HG02623 (cell line): ENCODE measurements around the gene SLC39A2.
"Not testable (repeated sequence)": the region's sequence is repeated elsewhere in the genome, so short reads cannot be mapped to it uniquely, and the experiment has no call there.

Experiments used
- ATAC-seq: cut with Tn5 transposase; IDR thresholded peaks from one replicate; pipeline ENCODE4 v1.9.1; 2021; ENCODE audit warnings: moderate library complexity; ENCODE audit not compliant: unreplicated experiment

Gene SLC39A2

DNA sequence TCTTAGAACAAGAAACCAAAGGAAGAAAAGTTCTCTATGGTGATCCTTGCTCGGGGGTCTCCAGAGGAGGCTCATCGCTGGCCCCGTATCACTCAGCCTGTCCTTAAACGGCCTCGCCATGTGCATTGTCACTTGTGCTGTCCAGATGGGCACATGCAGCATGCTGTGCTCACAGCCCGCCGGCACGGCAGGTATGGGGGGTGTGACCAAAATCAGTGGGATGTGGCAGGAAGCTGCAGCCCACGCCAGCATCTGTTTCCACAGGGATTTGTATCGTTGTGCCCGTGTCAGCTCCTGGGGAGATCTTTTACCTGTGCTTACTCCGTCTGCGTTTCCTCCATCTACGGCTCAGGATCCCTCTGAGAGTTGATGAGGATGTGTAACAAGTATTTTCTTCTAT, 2.6 kb upstream of the SLC39A2 start:
- ATAC-seq: no peak

DNA sequence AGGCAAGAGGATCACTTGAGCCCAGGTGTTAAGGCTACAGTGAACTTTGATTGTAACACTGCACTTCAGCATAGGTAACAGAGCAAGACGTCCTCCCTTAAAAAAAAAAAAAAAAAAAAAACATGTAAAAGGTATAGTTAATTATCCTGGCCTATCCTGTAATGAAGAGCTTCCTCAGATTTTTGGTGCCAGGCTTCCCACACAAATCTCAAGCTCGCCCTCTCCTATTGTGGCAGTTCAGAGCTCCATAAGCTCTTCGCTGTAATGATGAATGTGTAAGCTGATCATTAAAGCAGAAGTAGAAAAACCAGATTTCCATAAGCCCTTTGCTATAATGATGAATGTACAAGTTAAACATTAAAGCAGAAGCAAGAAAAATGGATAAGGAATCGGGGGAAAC, 2.0 kb upstream of the SLC39A2 start:
- ATAC-seq: no peak

DNA sequence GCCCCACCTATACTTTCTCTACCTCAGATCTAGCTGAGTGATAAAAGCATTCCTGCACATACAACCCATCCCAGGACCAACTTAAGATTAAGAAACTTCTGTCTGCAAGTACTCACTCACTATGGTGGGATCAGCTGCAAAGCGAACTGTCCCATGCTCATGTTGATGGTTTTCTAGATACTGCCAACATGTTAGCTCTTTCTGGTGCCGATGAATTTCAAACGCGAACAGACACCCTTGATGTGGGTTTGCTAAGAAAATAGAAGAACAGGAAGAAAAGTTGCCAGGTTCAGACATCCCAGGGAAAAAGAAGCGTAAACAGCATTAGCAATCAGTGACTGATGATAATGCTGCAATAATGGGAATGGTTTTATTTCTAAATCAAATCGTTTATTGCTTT, 1.5 kb upstream of the SLC39A2 start:
- ATAC-seq: no peak

DNA sequence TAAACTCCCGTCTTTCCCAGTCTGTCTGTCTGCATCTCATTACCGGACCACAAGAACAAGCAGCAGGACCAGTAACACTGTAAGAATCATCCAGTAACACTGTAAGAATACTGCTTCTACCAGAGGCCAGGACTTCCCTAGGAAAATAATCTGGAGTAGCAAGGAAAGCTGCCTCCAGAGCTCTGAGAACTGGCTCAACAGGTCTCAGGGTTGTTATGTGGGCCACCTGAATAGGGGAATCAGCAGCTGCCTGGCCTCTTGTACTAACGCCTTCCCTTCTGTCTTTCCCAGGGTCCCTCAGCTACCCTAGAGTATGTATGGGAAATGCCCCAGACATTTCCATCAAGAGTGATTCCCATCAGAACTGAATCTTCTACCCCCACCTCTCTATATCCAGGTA, 954 bp upstream of the SLC39A2 start:
- ATAC-seq: no peak

DNA sequence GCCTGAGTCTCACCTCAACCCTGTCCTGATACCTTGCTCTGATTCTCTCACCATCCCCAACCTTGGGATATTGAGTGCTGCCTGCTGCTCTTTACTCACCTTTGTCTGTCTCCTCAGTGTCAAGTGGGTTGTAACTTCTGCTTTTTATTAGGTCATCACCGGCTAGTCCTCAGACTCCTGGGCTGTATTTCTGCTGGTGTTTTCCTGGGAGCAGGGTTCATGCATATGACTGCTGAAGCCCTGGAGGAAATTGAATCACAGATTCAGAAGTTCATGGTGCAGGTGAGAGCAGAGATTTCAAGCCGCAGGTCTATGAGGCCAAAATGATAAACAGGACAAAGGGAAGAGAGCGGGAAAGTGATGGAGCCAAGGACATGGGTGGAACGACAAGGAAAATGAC, 498 bp downstream of the SLC39A2 start:
- no peak for ATAC-seq

DNA sequence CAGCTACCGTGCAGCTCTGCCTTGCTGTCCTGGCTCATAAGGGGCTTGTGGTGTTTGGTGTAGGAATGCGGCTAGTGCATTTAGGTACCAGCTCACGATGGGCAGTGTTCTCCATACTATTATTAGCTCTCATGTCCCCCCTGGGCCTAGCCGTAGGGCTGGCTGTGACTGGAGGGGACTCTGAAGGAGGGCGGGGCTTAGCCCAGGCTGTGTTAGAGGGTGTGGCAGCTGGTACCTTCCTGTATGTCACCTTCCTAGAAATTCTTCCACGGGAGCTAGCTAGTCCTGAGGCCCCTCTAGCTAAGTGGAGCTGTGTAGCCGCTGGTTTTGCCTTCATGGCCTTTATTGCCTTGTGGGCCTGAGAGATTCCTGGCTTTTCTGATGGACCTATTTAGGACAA, 2.1 kb downstream of the SLC39A2 start:
- ATAC-seq: no peak

DNA sequence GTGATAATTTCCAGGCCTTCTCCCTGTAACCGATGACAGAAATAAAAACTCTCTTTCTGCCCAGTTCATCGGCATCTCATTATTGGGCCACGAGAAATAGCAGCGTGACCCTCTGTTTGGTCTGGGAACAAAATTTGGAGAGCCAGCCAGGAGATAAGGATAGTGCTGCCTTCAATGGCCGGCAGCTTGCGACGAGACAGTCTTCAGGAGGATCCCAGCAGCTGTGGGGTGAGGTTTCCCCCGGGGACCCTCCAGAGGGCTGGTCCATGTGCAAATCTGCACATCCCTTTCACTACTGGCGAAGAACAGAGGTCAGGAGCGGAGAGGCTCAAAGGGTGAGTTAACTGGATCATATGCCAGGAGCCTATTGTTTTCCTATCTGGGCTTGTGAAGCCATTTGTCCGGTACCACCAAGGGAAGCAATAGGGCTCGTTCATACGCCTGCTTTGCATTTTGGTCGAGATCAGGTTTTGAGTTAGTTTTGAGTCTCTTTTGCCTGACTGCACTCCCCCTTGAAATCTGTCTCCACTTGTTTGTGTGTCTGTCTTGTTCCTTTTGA, 4.8 kb downstream of the SLC39A2 start:
- no peak for ATAC-seq

DNA sequence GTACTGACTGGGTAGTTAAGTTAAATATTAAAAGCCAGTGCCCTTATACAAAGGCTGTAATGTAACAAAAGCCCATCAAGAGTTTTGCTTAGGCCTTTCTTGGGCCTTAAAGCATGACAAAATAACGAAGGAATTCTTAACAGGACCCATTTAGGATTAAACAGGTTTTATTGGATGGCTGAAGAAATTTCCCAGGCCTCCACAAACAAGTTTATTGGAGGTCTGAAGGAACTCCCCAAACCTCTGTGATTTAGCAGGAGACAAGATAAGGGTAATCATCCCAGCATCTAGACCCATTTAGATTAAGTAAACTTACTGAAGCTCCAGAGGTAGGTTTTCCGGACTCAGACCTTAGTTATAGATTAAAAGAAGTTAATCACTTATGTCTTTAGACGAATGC, 10.6 kb downstream of the SLC39A2 start:
- not testable (repeated sequence) for ATAC-seq

DNA sequence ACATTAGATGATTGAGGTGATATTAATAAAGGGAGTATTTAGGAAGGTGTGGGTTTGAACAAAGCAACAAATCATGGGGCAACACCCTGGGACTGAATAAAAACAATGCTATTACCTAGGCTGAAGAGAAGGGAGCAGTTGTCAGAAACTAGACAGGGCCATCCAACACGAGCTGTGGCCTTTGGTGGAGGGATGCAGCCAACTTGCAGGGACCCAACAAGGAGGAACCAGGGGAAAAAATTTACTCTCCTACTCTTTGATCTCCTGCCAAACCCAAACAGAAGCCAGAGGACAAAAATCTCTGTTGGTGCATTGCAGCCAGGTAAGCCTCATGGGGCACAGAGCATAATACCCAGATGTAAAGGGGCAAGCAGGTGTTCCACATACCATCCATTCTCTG, 12.0 kb downstream of the SLC39A2 start:
- no peak for ATAC-seq

DNA sequence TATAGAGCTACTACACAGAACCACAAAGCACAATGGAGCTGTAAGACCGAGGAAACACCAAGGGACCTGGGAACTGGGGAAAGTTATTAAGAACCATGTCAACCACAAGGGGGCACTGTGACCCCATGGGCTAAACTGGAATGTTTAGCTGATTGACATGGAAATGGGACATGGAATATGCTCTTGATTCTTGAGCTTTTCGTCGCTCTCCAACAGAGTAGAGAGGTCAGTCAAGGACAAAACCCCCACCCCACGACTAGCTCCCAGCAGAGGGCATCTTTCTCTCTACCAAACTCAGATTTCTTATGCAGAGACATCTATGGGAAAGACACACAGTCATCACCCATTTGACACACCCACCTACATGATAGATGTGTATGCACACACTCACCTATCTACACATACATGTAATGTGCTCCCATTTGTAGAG, 15.7 kb downstream of the SLC39A2 start:
- no peak for ATAC-seq

DNA sequence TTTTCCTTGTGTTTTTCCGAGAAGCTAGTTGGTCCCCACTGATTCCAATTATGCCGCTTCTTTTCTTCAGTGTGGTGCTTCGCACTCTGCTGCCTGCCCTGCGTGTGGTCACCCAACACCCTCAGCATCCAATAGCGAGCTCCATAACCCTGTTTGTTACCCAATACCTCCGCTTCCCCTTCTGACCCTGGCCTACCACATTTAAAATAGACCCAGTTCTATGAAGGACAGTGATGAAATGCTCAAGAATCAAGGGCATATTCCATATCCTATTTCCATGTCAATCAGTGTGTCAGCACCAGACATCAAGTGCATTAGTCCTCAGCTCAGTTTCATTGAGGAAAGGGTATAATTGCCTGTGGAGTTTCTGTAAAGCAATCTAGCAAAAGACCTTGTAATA, 16.2 kb downstream of the SLC39A2 start:
- ATAC-seq: no peak

DNA sequence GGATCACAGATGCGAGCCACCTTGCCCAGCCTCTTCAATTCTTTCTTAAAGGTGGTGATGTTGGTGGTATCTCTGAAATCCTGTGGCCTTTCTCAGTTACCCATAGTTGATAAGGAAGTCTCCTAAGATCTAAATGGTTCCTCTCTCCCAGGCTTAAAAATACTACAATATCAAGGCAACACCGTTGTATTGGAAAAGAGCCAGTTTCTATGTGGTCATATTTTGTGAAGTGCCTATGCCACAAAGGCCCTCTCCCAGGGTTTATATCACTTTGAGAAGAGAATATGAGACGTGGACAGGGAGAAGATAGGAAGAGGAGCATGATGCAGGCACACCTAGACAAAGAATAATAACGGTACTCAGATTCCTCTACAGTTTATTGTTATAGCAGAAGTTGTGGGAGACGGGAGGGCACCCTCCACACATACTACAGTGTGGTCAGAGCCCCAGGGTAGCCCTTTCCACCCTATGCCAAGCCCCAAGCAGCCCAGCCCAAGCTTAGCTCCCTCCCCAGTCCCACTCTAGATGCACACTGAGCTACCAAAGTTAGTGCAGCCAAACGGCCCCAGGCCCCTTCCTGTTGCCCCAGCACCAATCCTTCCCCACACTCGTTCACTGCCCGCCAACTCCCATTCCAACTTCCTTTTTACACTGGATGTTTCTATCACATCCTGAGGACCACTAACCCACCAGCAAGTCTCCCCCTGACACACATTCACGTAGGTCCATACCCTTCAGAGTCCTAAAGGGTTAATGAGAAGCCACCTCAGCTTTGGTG, 17.5 kb downstream of the SLC39A2 start:
- no peak for ATAC-seq

DNA sequence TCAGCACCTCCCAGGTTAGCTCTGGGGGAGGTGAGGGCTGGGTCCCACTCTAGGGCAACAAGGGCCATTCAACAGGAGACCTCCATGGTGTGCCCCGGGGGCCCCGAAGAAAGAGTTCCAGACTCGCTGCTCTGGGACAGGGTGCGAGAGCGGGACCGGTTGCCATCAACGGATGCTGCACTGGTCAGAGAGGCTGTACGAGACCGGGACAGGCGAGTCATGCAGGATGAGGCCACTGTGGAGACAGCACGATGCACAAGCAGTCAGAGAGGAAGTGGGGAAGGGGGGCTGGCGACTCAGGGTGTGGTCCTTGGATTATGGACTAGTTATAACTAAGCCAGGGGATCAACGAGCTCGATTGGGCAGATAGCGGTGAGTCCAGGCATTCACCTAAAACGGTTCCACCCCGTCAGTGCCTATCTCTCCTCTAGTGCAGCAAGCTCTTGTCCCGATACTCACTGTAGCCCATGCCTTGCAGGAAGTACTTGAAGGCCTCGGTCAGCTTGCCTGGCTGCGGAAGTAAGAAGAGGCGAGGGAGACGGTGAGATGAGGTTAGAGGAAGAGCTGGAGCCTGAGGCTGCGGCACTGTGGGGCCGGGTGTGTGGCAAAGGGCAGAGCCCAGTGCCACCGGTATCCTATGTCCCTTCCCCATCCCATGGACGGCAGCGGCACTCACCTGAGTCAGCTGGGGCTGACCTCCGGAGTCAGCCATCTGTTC, 18.6 kb downstream of the SLC39A2 start:
- no peak for ATAC-seq

DNA sequence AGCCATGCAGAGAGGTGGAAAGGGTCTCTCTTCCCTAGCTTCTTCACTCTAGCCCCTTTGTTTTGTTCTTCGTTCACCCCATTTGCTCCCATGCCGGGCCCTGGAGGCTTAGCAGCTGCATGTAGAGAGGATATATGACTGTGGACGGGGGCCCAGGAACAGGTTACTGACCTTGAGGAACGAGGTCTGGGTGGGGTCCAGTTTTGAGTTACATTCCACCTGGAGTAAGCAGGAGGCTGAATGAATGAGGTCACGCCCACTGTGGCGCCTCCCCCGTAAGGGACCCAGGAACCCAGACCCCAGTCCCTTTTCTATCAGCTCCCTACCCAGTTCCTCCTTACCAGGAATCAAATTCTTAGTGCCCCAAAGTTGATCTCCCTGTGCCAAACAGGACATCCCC, 19.2 kb downstream of the SLC39A2 start:
- ATAC-seq: no peak

DNA sequence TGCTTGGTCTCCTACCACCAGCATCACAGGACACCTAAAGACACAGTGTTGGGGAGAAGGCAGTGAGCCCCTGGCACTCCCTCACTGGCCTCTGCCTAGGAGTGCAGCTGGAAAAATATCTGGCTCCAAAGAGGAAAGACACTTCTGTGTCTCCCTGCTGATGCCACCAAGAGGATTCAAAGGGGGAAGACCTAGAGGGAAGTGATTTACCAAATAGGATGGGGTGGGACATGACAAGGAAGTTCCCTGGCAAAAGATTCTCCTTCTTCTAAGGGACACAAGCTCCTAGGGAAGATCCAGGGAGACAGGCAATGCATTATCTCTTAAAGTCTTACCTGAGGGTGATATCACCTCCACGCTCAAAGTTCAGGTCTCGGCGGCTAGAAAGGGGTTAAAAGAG, 19.7 kb downstream of the SLC39A2 start:
- no peak for ATAC-seq

DNA sequence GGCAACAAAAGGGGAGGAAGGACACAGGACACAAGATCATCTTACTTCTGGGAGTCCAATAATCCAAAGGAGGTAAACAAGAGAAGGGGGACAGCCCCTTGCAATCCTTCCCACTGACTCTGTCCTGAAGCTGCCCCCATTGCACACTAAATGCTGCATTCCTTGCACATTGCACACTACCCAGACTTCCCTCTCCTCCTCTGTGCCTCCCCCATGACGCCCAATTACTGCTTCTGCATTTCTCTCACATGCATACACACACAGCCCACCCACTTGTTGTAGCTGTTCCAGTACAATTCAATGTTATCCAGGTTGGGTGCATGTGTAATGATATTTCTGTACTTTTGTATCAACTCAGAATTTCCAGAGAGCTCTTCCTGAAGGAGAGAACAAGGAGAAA, 20.3 kb downstream of the SLC39A2 start:
- no peak for ATAC-seq

DNA sequence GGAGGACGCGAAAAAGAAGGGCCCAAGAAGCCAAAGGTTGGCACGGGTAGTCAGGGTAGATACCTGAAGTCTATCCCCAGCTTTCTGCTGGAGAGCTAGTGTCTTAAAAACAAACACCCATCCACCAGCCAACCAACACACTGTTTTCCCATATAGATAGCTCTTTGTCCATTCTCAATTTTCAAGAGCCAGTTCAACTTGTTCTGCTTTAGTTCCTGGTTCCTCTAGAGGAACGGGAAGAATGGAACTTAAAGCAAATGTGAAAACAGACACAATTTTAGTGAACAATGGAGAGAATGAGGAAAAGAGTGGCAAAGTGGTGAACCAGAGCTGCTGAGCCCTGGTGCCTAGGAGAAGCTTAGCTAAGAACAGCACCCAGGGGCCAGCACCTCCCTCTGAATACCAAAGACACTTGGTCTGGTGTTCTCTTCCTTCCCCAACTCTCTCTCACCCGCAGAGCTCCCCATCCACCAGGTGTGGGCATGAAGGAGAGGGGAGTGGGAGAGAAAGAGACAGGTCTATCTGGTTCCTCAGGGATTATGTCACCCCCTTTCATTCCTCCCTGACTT, 22.0 kb downstream of the SLC39A2 start:
- no peak for ATAC-seq

DNA sequence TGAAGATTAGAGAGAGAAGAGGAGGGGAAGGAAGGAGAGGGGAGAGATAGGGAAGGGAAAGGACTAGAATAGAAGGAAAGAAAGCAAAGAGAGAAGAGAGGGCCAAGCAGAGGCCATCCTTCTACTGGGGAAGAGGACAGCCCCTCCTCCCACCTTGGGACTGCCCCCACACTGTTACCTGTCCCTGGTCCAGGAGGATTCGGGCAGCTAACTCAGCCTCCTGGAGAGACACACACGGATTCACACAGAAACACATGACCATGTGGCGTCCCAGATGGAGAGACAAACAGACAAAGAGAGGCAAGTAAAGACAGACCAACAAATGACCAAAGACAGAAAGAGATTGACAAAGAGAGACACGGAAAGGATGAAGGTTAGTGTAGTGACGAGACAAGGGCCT, 23.6 kb downstream of the SLC39A2 start:
- no peak for ATAC-seq

DNA sequence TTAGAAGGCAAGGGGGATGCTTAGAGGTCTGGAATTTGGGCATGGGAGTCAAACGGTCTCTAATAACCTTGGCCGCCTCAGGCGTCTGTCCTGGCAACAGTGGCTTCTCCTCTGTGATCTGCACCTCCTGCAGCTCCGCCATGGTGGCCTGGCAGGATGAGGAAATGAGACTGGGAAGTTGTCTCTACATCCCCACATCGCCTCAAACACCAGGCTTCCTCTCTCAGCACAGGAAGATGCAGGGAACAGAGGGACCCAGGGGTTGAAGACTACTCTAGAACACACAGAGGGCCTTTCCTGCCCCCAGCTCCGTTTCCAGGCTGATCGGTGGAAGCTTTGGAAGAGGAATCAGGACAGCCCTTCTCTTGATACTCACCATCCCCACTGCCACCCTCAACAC, 24.1 kb downstream of the SLC39A2 start:
- no peak for ATAC-seq

DNA sequence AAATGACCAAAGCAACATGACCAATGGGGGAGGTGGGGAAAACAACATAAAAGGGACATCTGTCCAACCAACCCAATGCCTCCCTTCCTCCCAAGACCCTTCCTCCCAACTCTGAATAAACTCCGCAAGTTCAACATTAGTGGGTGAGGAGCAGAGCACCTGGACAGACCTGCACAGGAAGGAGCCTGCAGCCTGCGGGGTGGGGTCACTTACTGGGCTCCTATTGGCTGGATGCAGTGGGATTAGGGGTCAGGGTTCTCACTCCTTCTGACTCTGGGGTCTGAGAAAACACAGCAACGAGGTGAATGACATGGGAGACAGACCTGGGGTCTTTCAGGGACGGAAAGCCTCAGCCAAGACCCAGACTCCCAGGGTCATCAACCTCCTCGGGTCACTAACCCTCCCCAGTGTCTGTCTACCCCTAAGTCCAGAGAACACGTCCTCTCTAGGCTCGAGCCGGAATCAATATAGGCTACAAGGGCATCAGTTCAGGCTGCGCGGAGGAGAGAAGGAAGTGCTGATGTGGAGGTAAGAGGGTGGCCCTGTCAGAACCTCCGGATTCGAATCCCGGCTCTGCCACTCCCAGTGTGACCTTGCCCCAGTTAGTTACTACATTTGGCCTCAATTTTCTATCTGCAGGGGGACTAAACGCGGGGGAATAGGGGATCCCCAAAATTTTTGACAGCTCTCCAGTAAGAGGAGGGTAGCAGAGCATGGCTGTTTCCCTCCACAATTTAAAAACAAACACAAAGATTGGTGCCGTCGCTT, 24.9 kb downstream of the SLC39A2 start:
- no peak for ATAC-seq
